Activated CD4-positive, alpha-beta T cell treated with anti-CD3 and anti-CD28 coated beads for 1 hour (primary cell): ENCODE measurements around the gene P2RY4.
"Not testable (repeated sequence)": the region's sequence is repeated elsewhere in the genome, so short reads cannot be mapped to it uniquely, and the experiment has no call there.

Experiments
- DNase-seq: peaks from one replicate; pipeline ENCODE4 v3.0.0-alpha.2; 2020

P2RY4 gene

GRCh38 chrX:70260104-70260503, at the start of gene P2RY4:
Gene P2RY4, minus strand, starts transcription at chrX:70260204. Its CDS starts 580 bp downstream, at chrX:70259624.
- DNase-seq = no peak

DNA sequence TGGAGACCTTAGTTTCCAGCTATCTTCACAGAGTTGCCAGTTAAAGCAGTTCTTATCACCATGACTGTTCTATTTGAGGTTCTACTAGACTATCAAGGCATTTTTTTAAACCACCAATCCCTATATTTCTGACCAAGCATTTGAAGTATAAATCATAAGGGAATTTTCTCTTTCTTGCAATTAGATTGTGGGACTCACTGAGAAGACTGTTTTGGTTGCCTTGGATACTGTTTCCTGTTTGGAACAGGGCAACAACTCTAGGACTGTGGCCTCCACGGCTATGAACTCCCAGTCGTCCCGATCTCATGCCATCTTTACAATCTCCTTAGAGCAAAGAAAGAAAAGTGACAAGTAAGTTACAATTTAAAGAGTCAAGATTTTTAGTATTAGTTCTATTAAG, 41.7 kb upstream of the P2RY4 start:
- no peak for DNase-seq

DNA sequence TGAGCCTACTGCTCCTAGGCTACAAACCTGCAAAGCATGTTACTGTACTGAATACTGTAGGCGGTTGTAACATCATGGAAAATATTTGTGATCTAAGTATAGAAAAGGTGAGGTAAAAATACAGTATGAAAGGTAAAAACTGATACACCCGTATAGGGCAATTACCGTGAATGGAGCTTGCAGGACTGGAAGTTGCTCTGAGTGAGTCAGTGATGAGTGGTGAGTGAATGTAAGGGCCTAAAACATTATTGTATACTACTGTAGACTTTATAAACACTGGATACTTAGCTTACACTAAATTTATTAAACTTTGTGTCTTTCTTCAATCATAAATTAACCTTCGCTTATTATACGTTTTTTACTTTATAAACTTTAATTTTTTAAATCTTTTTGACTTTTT, 33.6 kb upstream of the P2RY4 start:
- no peak for DNase-seq

DNA sequence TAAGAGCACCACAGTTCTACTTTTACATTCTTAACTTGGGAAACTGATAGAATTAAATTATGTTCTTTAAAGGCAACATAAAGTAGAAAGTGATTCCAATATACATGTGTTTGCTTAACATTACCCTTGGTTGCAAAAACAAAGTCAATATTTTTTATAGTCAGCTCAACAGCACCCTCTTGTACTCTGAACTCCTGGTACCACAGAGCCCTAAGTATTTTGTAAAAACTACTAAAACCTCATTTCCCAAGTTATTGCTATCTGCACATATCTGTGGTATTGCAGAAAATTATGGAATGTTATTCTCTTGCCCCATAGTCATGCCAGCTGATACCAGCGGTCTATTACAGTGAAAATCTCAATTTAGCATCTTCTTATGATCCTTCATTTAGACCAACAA, 32.8 kb upstream of the P2RY4 start:
- no peak for DNase-seq

GRCh38 chrX:70289793-70290770, 30.1 kb upstream of the P2RY4 start, which contains the start of the genes KIF4A and PDZD11:
Gene KIF4A, plus strand, starts transcription at chrX:70290104. Its CDS starts 355 bp downstream, at chrX:70290459.
Gene PDZD11, minus strand, starts transcription at chrX:70289927. Its CDS starts 586 bp downstream, at chrX:70289341.
- DNase-seq = peak; percentile 57

- DNase-seq = no peak
These were observed 29.3 kb upstream of the P2RY4 start for GRCh38 chrX:70289168-70289792.

- no peak for DNase-seq
These were observed 21.9 kb upstream of the P2RY4 start, which contains the start of gene RAB41 for GRCh38 chrX:70281951-70282350. Gene RAB41, plus strand, starts transcription at chrX:70282172. Its CDS starts 46 bp downstream, at chrX:70282218.

DNA sequence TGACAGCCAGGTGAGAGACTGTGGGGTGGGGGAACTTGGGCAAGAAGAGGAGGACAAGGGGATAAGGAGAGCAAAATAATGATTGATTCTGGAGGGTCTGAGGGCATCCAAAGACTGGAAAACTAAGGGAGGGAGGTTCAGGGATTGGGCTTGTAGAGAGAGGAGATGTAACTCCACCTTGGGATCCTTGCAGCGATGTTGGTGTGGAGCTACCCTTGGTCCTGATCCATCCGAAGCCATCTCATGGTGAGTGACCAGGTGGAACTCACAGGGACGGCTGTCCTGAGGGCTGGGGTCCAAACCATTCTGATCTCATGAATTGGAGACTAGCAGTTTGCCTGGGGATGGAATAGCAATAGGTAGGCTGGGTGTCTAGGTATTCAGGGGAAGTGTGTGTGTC, 20.6 kb upstream of the P2RY4 start:
- no peak for DNase-seq

- no peak for DNase-seq
These were observed 19.1 kb upstream of the P2RY4 start for GRCh38 chrX:70279081-70279480.

DNA sequence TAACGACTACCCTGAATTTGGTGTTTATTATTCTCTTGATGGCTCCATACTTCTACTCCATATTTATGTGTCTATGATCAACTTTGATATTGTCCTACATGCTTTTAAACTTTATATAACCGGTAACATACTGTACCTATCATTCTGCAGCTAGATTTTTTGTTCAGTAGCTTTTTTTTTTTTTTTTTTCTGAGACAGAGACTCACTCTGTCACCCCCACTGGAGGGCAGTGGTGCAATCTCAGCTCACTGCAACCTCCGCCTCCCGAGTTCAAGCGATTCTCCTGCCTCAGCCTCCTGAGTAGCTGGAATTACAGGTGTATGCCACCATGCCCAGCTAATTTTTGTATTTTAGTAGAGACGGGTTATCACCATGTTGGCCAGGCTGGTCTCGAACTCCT, 14.0 kb upstream of the P2RY4 start:
- DNase-seq = not testable (repeated sequence)

DNA sequence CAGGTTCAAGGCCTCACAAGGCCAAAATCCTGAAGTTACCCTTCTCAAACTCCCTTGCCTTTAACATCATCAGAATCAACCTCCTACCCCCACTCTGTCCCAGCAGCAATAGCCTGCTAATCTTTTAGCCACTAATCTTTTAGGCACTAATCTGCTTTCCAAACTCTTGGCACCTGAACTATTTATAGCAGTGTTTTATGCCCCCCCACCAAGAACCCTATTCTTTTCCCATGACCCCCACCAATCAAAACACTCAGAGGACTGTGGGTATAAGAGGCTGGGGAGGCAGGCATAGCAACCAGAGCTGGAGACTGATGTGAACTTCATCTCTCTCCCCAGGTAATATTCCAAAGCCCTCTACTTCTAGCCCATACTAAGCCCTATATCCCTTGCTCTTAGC, 8.0 kb upstream of the P2RY4 start, which contains the start of gene ARR3:
Gene ARR3 (plus strand): TSS at position 301 of the 400 bp plus-strand sequence. CDS start 1,052 bp downstream, outside the sequence.
- no peak for DNase-seq

GRCh38 chrX:70264784-70265183, 4.8 kb upstream of the P2RY4 start:
- DNase-seq = no peak

GRCh38 chrX:70262952-70263567, 3.1 kb upstream of the P2RY4 start:
- DNase-seq = no peak

GRCh38 chrX:70257423-70258288, 2.3 kb downstream of the P2RY4 start:
- no peak for DNase-seq

GRCh38 chrX:70255452-70255851, 4.6 kb downstream of the P2RY4 start:
- no peak for DNase-seq

DNA sequence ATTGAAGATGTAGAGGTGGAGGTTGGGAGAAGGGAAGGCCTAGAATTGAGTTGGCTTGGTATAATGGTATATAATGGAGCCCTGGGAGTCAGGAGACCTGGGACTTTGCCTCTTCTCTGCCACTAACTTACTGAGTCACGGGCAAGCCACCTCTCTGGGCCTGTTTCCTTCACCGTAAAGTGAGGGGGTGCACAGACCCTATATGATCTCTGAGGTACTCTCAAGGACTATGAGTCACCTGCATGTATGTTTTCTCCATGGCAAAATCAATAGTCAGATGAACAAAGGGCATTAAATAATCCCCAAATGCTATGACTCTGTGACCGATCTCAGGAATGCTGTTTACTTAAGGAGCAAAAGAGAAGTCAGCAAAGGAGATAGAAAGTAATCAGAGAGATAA, 5.1 kb downstream of the P2RY4 start:
- no peak for DNase-seq

DNA sequence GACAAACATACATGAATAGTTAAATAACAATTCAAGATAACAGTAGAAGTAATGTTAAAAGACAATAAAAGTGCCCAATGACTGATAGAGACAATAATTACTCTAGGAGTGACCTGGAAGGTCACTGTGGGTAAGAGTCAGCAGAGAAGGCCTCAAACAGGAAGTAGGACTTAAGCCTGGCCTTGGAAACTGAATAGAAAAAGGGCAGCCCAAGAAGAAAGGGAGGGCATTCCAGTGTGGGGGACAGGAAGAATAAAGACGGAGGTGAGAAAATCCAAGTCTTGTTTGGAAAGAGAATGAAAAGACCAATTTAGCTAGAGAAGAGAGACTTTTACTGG, 6.0 kb downstream of the P2RY4 start:
- DNase-seq = no peak

DNA sequence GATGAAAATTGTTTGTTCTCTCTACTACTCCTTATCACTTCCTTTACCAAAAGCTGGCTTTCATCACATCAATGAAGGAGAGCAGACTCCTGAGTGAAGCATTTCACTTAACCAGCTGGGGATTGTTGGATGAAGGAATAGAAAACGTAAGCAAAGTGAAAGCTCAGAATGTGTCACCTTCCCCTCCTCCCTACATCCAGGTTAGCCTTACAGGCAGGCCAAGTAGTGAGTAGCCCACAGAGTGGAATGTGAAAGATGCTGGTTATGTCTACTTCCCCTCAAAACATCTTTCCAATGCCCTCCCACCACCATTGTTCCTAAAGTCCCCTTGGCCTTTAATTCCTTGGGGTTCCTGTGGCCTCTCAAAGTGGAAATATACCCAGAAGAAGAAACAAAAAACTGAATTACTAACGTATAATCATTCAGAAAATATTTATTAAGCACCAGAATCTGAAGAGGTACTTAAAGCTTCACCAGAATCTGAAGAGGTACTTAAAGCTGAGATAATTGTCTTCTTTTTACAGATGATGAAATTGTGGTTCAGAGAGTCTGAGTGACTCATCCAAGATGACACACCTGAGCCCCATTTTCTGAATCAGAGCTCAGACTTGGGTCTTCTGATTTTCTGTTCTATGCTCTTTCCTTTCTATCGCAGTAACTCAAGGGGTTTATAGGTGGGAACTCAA, 6.5 kb downstream of the P2RY4 start:
- DNase-seq = no peak

GRCh38 chrX:70252491-70252890, 7.5 kb downstream of the P2RY4 start:
- no peak for DNase-seq

- no peak for DNase-seq
These were observed 12.8 kb downstream of the P2RY4 start for GRCh38 chrX:70247252-70247651.

DNA sequence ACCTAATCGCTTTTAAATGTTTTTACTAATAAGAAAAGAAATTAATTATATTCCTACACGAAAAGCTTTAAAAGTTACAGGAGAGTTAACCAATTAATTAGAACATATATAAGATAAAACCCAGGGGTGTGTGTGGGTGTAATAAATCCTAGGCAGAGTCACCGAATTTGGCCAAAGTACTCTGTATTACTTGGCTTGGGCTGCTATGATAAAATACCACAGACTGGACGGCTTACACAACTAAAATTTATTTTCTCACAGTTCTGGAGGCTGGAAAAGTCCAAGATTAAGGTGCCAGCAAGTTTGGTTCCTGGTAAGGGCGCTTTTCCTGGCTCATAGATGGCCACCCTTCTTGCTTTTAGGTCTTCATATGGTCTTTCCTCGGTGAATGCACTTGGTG, 15.1 kb downstream of the P2RY4 start:
- DNase-seq = no peak

- not testable (repeated sequence) for DNase-seq
These were observed 16.4 kb downstream of the P2RY4 start for GRCh38 chrX:70243601-70244000.
